ENCODE data around the gene ZDHHC12. TPM values are rescaled to one million over a fixed set of nuclear protein-coding genes. Genes with fewer than 3 reads are reported as not detected.
A peak's percentile ranks its signal among the peaks of the same experiment; 100 is the strongest.

Gene ZDHHC12
- total and polyA plus RNA-seq, 2 of the 8 experiments (the other 6 are each of a cell fraction or from before 2014, with no cell fraction given): 35.0 to 93.8 TPM

- H3K79me2 ChIP-seq (ENCODE audit: control insufficient read depth in 1 of 2, insufficient read depth in 2 of 2, low read length in 2 of 2): no peaks in the 10 kb centered on the region; a peak in 1 of 4 replicates
- 86% methylated on average over 6 of the region's 6 CpGs; no CpG with 5 or more reads in 1 of the 2 experiments for WGBS, 2 experiments (ENCODE audit: extremely low coverage in 1 of 2, insufficient coverage in 1 of 2, insufficient read length in 1 of 2, insufficient replicate concordance in 2 of 2, low coverage in 1 of 2, low lambda C conversion rate in 2 of 2, missing lambda C conversion rate in 1 of 2)
Observed at GRCh38 chr9:128764361-128764760, 40.4 kb upstream of the ZDHHC12 start.

More at GRCh38 chr9:128764361-128764760, 40.4 kb upstream of the ZDHHC12 start:
- no peaks in the 10 kb centered on the region; a peak in 1 of 8 replicates for H3K36me3 ChIP-seq (ENCODE audit: control insufficient read depth in 2 of 4, insufficient read depth in 4 of 4, low read length in 3 of 4)
- no peak overlapping the region; a peak in 1 of 4 replicates for H3K4me2 ChIP-seq (ENCODE audit: insufficient read depth in 1 of 2, low read depth in 2 of 2, low read length in 2 of 2)
- no peak overlapping the region for H2BK5ac ChIP-seq (ENCODE audit: low read depth, low read length)
- no peak overlapping the region for H2BK20ac ChIP-seq (ENCODE audit: low read length)
- H3K23me2 ChIP-seq (ENCODE audit: low read depth, low read length): no peaks in the 10 kb centered on the region
- no peaks in the 10 kb centered on the region for H3K27me3 ChIP-seq (replicated peaks in 1 of 4; ENCODE audit: control insufficient read depth in 3 of 4, extremely low read depth in 1 of 4, insufficient read depth in 3 of 4, low read length in 3 of 4)
- POLR2A ChIA-PET (ENCODE audit: partially characterized antibody): interaction anchor here (0.8 to 1.4 kb wide), 10 partner anchors 11 to 79 kb away, joined by 3 to 6 read pairs (median 3); partner anchors contain the start of genes ENDOG and SPOUT1
- FAIRE-seq (no peak), DNase-seq (ENCODE audit: low read depth in 1 of 2, low spot score in 2 of 2) (peak in 1 of 2 experiments; percentile 56)
- CTCF ChIA-PET (ENCODE audit: partially characterized antibody): interaction anchor here (0.6 to 5.4 kb wide), 25 partner anchors 7 to 469 kb away, joined by 3 to 27 read pairs (median 4); partner anchors contain the start of genes ENDOG and ZER1
- no peak overlapping the region for H3K9ac ChIP-seq (replicated peaks in 1 of 4; ENCODE audit: extremely low read depth in 1 of 4, low read depth in 3 of 4, low read length in 3 of 4)
- peaks cover 0 to 3% (median 2%) of the 10 kb centered on the region in 4 experiments; a peak in 2 of 7 replicates for H3K4me1 ChIP-seq (replicated peaks in 1 of 4; ENCODE audit: control insufficient read depth in 3 of 4, insufficient read depth in 4 of 4, low read length in 3 of 4)
- H4K8ac ChIP-seq (ENCODE audit: extremely low read depth, insufficient read depth, low read length): no peak overlapping the region
- H4K5ac ChIP-seq (ENCODE audit: insufficient read length, low read depth, low read length): no peak overlapping the region
- H2BK15ac ChIP-seq (ENCODE audit: low read length): no peak overlapping the region
- H3K56ac ChIP-seq (replicated peaks; ENCODE audit: insufficient read length, low read depth, low read length): no peak overlapping the region
- no peak overlapping the region for H4K91ac ChIP-seq (replicated peaks; ENCODE audit: insufficient read length, low read length)
- H2BK120ac ChIP-seq (replicated peaks; ENCODE audit: low read depth, low read length): no peak overlapping the region
- H3K4me3 ChIP-seq (ENCODE audit: extremely low read depth in 1 of 4, insufficient read depth in 2 of 4, low read depth in 3 of 4, low read length in 4 of 4): no peak overlapping the region
- H3K79me1 ChIP-seq (ENCODE audit: low read depth, low read length): no peaks in the 10 kb centered on the region; the same call in 1 of the 2 replicates
- H3K9me3 ChIP-seq (ENCODE audit: insufficient read depth in 2 of 2, low read depth in 1 of 2, low read length in 1 of 2): no peaks in the 10 kb centered on the region
- H3K4ac ChIP-seq (replicated peaks; ENCODE audit: insufficient read length, low read depth, low read length): no peak overlapping the region
- no peak overlapping the region for H2BK12ac ChIP-seq (ENCODE audit: low read depth, low read length)
- peak overlapping the region; percentile 30; the same call in 1 of the 2 replicates for H3K27ac ChIP-seq (ENCODE audit: low read depth, low read length)
- no peak overlapping the region for H3K18ac ChIP-seq (ENCODE audit: extremely low read depth, low read length)
- no peak overlapping the region for H3K23ac ChIP-seq (ENCODE audit: insufficient read length)
- peaks cover 0 to 3% of the 10 kb centered on the region in 2 experiments for H4K20me1 ChIP-seq (replicated peaks in 1 of 2; ENCODE audit: control insufficient read depth in 1 of 2, insufficient read depth in 2 of 2, low read length in 2 of 2)
- TF ChIP-seq CEBPB (IDR thresholded peaks at IDR 0.05; ENCODE audit: low read depth, low read length) (no peak), JUND (IDR thresholded peaks at IDR 0.05; ENCODE audit: low read length) (no peak), CTCF (IDR thresholded peaks at IDR 0.05; ENCODE audit: control extremely low read depth in 1 of 3, insufficient read depth in 1 of 3, low read depth in 1 of 3, low read length in 3 of 3) (peak; percentile 49 to 58 (median 53)), RAD21 (IDR thresholded peaks at IDR 0.05 in 1 of 2, conservative IDR thresholded peaks at IDR 0.05 in 1 of 2; ENCODE audit: low read depth in 2 of 2, low read length in 2 of 2) (peak; percentile 63 to 69), MAX (IDR thresholded peaks at IDR 0.05) (0 out of 2 replicates have a peak, but pooled peaks have one; percentile 8), TEAD4 (IDR thresholded peaks at IDR 0.05; ENCODE audit: low read depth, low read length) (0 out of 2 replicates have a peak, but pooled peaks have one; percentile 0), YY1 (IDR thresholded peaks at IDR 0.05; ENCODE audit: low read depth, low read length) (peak; percentile 92)
- H3K14ac ChIP-seq (ENCODE audit: insufficient read length): no peak overlapping the region
- no peak overlapping the region for H2AFZ ChIP-seq (ENCODE audit: low read length)
- H2AK5ac ChIP-seq (ENCODE audit: low read depth, low read length): no peak overlapping the region

Measured in H1 (cell line).